ENCODE data around the gene MRGPRX2.

GRCh38 chr11:19083166-19083565 is 22.6 kb upstream of the MRGPRX2 start:
- no peak for TF ChIP-seq POLR2A (IDR thresholded peaks at IDR 0.05; ENCODE audit: low read depth, low read length)
- TF ChIP-seq MAX (IDR thresholded peaks at IDR 0.05; ENCODE audit: insufficient read depth, insufficient read length): no peak
- TF ChIP-seq, protein P1, sequence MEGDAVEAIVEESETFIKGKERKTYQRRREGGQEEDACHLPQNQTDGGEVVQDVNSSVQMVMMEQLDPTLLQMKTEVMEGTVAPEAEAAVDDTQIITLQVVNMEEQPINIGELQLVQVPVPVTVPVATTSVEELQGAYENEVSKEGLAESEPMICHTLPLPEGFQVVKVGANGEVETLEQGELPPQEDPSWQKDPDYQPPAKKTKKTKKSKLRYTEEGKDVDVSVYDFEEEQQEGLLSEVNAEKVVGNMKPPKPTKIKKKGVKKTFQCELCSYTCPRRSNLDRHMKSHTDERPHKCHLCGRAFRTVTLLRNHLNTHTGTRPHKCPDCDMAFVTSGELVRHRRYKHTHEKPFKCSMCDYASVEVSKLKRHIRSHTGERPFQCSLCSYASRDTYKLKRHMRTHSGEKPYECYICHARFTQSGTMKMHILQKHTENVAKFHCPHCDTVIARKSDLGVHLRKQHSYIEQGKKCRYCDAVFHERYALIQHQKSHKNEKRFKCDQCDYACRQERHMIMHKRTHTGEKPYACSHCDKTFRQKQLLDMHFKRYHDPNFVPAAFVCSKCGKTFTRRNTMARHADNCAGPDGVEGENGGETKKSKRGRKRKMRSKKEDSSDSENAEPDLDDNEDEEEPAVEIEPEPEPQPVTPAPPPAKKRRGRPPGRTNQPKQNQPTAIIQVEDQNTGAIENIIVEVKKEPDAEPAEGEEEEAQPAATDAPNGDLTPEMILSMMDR (IDR thresholded peaks at IDR 0.05; ENCODE audit: extremely low read depth in 1 of 2, insufficient read depth in 1 of 2, low read depth in 1 of 2, low read length in 2 of 2): no peak
- no peak for TF ChIP-seq EZH2 (IDR thresholded peaks at IDR 0.05; ENCODE audit: borderline replicate concordance, low read depth, low read length, severe bottlenecking)
- TF ChIP-seq POLR2AphosphoS5 (IDR thresholded peaks at IDR 0.05; ENCODE audit: insufficient read depth, low read depth, low read length): no peak
- no peak for TF ChIP-seq MYC (IDR thresholded peaks at IDR 0.05; ENCODE audit: low read depth, low read length)
- TF ChIP-seq JUN (IDR thresholded peaks at IDR 0.05; ENCODE audit: borderline replicate concordance, insufficient read depth, insufficient read length, low read depth): no peak

Data from endothelial cell of umbilical vein (primary cell).